CD14-positive monocyte (primary cell): ENCODE measurements around the gene HERPUD2. TPM values are rescaled to one million over a fixed set of nuclear protein-coding genes. Genes with fewer than 3 reads are reported as not detected.
"Not testable (repeated sequence)": the region's sequence is repeated elsewhere in the genome, so short reads cannot be mapped to it uniquely, and the experiment has no call there.

Source experiments
- DNase-seq, 3 donors: peaks; one replicate each; pipeline ENCODE4 v3.0.0-alpha.2; 2011 to 2022
- H2AFZ ChIP-seq: 2 replicates; pipeline ENCODE4 v1.6.0; 2012; ENCODE audit warnings: mild to moderate bottlenecking, low read depth, low read length, inconsistent platforms; ENCODE audit not compliant: insufficient read depth, poor library complexity, severe bottlenecking
- H3K27ac ChIP-seq, 2 donors: 1 replicate in 1 of 2; 2 replicates in 1 of 2; pipeline ENCODE4 v1.5.1; 2012 to 2013; ENCODE audit warnings: low read length in 2 of 2, control low read depth in 1 of 2, inconsistent platforms in 1 of 2, low read depth in 1 of 2, mild to moderate bottlenecking in 1 of 2
- H3K27me3 ChIP-seq, 2 donors: one replicate each; pipeline versions ENCODE4 v1.6.0 to v1.6.1; 2011 to 2013; ENCODE audit warnings: low read length in 2 of 2; ENCODE audit not compliant: control insufficient read depth in 2 of 2, insufficient read depth in 2 of 2
- H3K36me3 ChIP-seq, 2 donors: replicated peaks in 1 of 2; 1 replicate in 1 of 2; 2 replicates in 1 of 2; pipeline versions ENCODE4 v1.5.1 to v1.6.1; 2012 to 2013; ENCODE audit warnings: low read length in 2 of 2, control low read depth in 1 of 2, inconsistent platforms in 1 of 2, mild to moderate bottlenecking in 1 of 2; ENCODE audit not compliant: insufficient read depth in 2 of 2, control insufficient read depth in 1 of 2
- H3K4me1 ChIP-seq, 2 donors: 1 replicate in 1 of 2; 2 replicates in 1 of 2; pipeline versions ENCODE4 v1.5.1 to v1.6.1; 2012 to 2013; ENCODE audit warnings: low read length in 2 of 2, control low read depth in 1 of 2, inconsistent platforms in 1 of 2, mild to moderate bottlenecking in 1 of 2, moderate library complexity in 1 of 2; ENCODE audit not compliant: insufficient read depth in 2 of 2, control insufficient read depth in 1 of 2
- H3K4me2 ChIP-seq: replicated peaks from 2 replicates; pipeline ENCODE3; 2012; ENCODE audit warnings: low read length, moderate library complexity, mild to moderate bottlenecking; ENCODE audit not compliant: poor library complexity, severe bottlenecking; ENCODE audit errors: extremely low read depth
- H3K4me3 ChIP-seq, 3 experiments: fragments of 200-600 bp in 1 of 3; sonication (generic) in 1 of 3; replicated peaks in 1 of 3; 1 replicate in 2 of 3; 2 replicates in 1 of 3; pipeline ENCODE4 v1.5.1; 2011 to 2013; ENCODE audit warnings: low read length in 3 of 3, mild to moderate bottlenecking in 3 of 3, control low read depth in 2 of 3, low read depth in 2 of 3, inconsistent platforms in 1 of 3, moderate library complexity in 1 of 3
- H3K79me2 ChIP-seq: 2 replicates; pipeline ENCODE4 v1.6.0; 2012; ENCODE audit warnings: mild to moderate bottlenecking, control low read depth, inconsistent platforms, low read length, moderate library complexity; ENCODE audit not compliant: insufficient read depth
- H3K9ac ChIP-seq: 2 replicates; pipeline ENCODE4 v1.6.0; 2017; ENCODE audit warnings: low read length, mild to moderate bottlenecking; ENCODE audit not compliant: insufficient read depth, poor library complexity, severe bottlenecking
- H3K9me3 ChIP-seq, 2 donors: replicated peaks in 1 of 2; 1 replicate in 1 of 2; 2 replicates in 1 of 2; pipeline versions ENCODE4 v1.5.1 to v1.6.1; 2012 to 2013; ENCODE audit warnings: low read length in 2 of 2, control low read depth in 1 of 2; ENCODE audit not compliant: control insufficient read depth in 1 of 2, insufficient read depth in 1 of 2
- H4K20me1 ChIP-seq: 2 replicates; pipeline ENCODE4 v1.6.0; 2012; ENCODE audit warnings: mild to moderate bottlenecking, low read length, control low read depth, moderate library complexity; ENCODE audit not compliant: insufficient read depth
- H3K27ac Mint-ChIP-seq, 7 donors: one replicate each; pipeline ENCODE4 v1.8.0; 2020; ENCODE audit warnings: mild to moderate bottlenecking in 7 of 7, mixed read lengths in 7 of 7, moderate library complexity in 6 of 7, inconsistent platforms in 2 of 7
- H3K27me3 Mint-ChIP-seq, 3 donors: one replicate each; pipeline ENCODE4 v1.8.0; 2021 to 2022; ENCODE audit warnings: low read depth in 3 of 3, mild to moderate bottlenecking in 3 of 3, mixed read lengths in 3 of 3, moderate library complexity in 3 of 3, inconsistent platforms in 1 of 3
- H3K36me3 Mint-ChIP-seq, 2 donors: one replicate each; pipeline ENCODE4 v1.8.0; 2020; ENCODE audit warnings: mixed read lengths in 2 of 2, inconsistent platforms in 1 of 2, mild to moderate bottlenecking in 1 of 2
- H3K4me1 Mint-ChIP-seq: one replicate; pipeline ENCODE4 v1.8.0; 2020; ENCODE audit warnings: mild to moderate bottlenecking, mixed read lengths
- H3K4me3 Mint-ChIP-seq, 2 donors: one replicate each; pipeline ENCODE4 v1.8.0; 2020; ENCODE audit warnings: mild to moderate bottlenecking in 2 of 2, mixed read lengths in 2 of 2, moderate library complexity in 1 of 2
- H3K9me3 Mint-ChIP-seq, 7 donors: one replicate each; pipeline ENCODE4 v1.8.0; 2020 to 2022; ENCODE audit warnings: mixed read lengths in 7 of 7, mild to moderate bottlenecking in 6 of 7, moderate library complexity in 6 of 7, inconsistent platforms in 2 of 7
- WGBS: methylation state at CpG from one replicate; pipeline ENCODE4 v1.1.5; 2013; ENCODE audit warnings: missing lambda C conversion rate; ENCODE audit not compliant: insufficient coverage; 5-methylcytosine and 5-hydroxymethylcytosine counted together
- intact Hi-C, 2 donors: fragments of 100-400 bp; cut with micrococcal nuclease; formaldehyde crosslinking; loops; one replicate each; pipeline versions ENCODE4 v1.15.0 to v1.15.1; 2023
- polyA plus RNA-seq, 3 donors: library from polyadenylated mRNA; depleted of rRNA in 1 of 3; unstranded in 2 of 3; stranded (reverse) in 1 of 3; fragments of 300-500 nt in 2 of 3; fragments of >200 nt in 1 of 3; fragmentation: Illumina TruSeq in 2 of 3; gene quantifications; 1 replicate in 2 of 3; 2 replicates in 1 of 3; pipeline ENCODE4 v1.2.3, GENCODE V29; 2012 to 2021
- TF ChIP-seq, protein P1 (sequence below): fragments of 200-600 bp; IDR thresholded peaks from one replicate; pipeline ENCODE4 v1.8.0; 2022; ENCODE audit warnings: antibody characterized with exemption, mild to moderate bottlenecking

HERPUD2 gene
- polyA plus RNA-seq, 3 donors, result 36.1 to 40.9 (median 36.4) TPM

- no peak overlapping the region for H3K4me2 ChIP-seq
- intact Hi-C loops, result loop anchor here in 1 of 2 donors (5.0 kb wide), 1 partner anchor 102 kb away; the partner anchor contains the start of gene SEPTIN7
Observed at GRCh38 chr7:35699796-35700305, 4.9 kb upstream of the HERPUD2 start.

DNA sequence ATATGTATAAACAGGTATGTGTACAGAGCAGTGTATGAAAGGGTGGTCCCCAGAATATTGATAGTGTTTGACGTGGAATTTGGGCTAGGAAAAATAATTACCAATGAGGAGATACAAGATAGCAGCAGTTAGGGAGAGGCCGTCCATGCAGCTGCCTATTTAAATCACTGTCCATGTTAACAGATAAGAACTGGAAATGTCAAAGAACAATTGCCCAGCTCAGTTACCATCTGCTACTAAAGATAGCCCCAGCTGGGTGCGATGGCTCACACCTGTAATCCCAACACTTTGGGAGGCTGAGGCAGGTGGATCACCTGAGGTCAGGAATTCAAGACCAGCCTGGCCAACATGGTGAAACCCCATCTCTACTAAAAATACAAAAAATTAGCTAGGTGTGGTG, 3.4 kb upstream of the HERPUD2 start:
- intact Hi-C loops, result loop anchor here in 1 of 2 donors (5.0 kb wide), 1 partner anchor 104 kb away; the partner anchor contains the start of gene SEPTIN7
- WGBS, result 100% methylated on average over 1 of the region's 3 CpGs
- not testable (repeated sequence) for H3K9me3 ChIP-seq, H3K9ac ChIP-seq, H3K9me3 Mint-ChIP-seq, H3K4me3 Mint-ChIP-seq, H3K27me3 ChIP-seq, H3K36me3 Mint-ChIP-seq, H3K27ac Mint-ChIP-seq, H3K27ac ChIP-seq, H2AFZ ChIP-seq, H3K4me2 ChIP-seq, DNase-seq, H4K20me1 ChIP-seq, H3K36me3 ChIP-seq, H3K27me3 Mint-ChIP-seq, H3K4me3 ChIP-seq
- peaks cover 16% of the 10 kb centered on the region for H3K79me2 ChIP-seq
- H3K4me1 ChIP-seq, result peaks cover 24 to 34% of the 10 kb centered on the region in 2 donors
- H3K4me1 Mint-ChIP-seq, result peaks cover 32% of the 10 kb centered on the region

More at GRCh38 chr7:35699796-35700305, 4.9 kb upstream of the HERPUD2 start:
- Histone ChIP-seq H3K9me3 (no peaks in the 10 kb centered on the region), H3K27me3 (no peaks in the 10 kb centered on the region), H2AFZ (no peak overlapping the region), H3K36me3 (no peaks in the 10 kb centered on the region), H4K20me1 (no peaks in the 10 kb centered on the region), H3K4me3 (no peak overlapping the region), H3K4me1 (peaks cover 18 to 24% of the 10 kb centered on the region in 2 donors), H3K27ac (no peak overlapping the region), H3K9ac (no peak overlapping the region), H3K79me2 (peaks cover 1% of the 10 kb centered on the region)
- H3K4me1 Mint-ChIP-seq, result peaks cover 24% of the 10 kb centered on the region
- TF ChIP-seq, protein P1, sequence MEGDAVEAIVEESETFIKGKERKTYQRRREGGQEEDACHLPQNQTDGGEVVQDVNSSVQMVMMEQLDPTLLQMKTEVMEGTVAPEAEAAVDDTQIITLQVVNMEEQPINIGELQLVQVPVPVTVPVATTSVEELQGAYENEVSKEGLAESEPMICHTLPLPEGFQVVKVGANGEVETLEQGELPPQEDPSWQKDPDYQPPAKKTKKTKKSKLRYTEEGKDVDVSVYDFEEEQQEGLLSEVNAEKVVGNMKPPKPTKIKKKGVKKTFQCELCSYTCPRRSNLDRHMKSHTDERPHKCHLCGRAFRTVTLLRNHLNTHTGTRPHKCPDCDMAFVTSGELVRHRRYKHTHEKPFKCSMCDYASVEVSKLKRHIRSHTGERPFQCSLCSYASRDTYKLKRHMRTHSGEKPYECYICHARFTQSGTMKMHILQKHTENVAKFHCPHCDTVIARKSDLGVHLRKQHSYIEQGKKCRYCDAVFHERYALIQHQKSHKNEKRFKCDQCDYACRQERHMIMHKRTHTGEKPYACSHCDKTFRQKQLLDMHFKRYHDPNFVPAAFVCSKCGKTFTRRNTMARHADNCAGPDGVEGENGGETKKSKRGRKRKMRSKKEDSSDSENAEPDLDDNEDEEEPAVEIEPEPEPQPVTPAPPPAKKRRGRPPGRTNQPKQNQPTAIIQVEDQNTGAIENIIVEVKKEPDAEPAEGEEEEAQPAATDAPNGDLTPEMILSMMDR, result no peak
- no peak overlapping the region for H3K27ac Mint-ChIP-seq
- peaks cover 0 to 7% of the 10 kb centered on the region in 2 donors for H3K36me3 Mint-ChIP-seq
- peaks cover 0 to 2% (median 0%) of the 10 kb centered on the region in 3 donors for H3K27me3 Mint-ChIP-seq
- H3K9me3 Mint-ChIP-seq, result peaks cover 0 to 4% (median 2%) of the 10 kb centered on the region in 7 donors
- no peak for DNase-seq
- H3K4me3 Mint-ChIP-seq, result no peak overlapping the region
- no CpG with 5 or more reads among the region's 2 CpGs for WGBS
